Measurements from ENCODE around the gene MYO18A.
A peak's percentile ranks its signal among the peaks of the same experiment; 100 is the strongest.
"Not testable (repeated sequence)": the region's sequence is repeated elsewhere in the genome, so short reads cannot be mapped to it uniquely, and the experiment has no call there.

The MYO18A gene

GRCh38 chr17:29180034-29180787 is at the start of gene MYO18A:
Gene MYO18A (minus strand): TSS chr17:29180398. CDS start chr17:29166940, 13,458 bp downstream.
- peak; percentile 91 for DNase-seq (ENCODE audit: low spot score)

GRCh38 chr17:29225396-29225795 is 45.2 kb upstream of the MYO18A start:
- no peak for DNase-seq (ENCODE audit: low spot score)

GRCh38 chr17:29221338-29221737 is 41.1 kb upstream of the MYO18A start:
- not testable (repeated sequence) for DNase-seq (ENCODE audit: low spot score)

- peak; percentile 87 for DNase-seq (ENCODE audit: low spot score)
These were observed 39.3 kb upstream of the MYO18A start for GRCh38 chr17:29219378-29220047.

GRCh38 chr17:29216856-29217255 is 36.7 kb upstream of the MYO18A start:
- no peak for DNase-seq (ENCODE audit: low spot score)

- DNase-seq (ENCODE audit: low spot score): no peak
These were observed 36.0 kb upstream of the MYO18A start for GRCh38 chr17:29216181-29216580.

- no peak for DNase-seq (ENCODE audit: low spot score)
These were observed 35.5 kb upstream of the MYO18A start for GRCh38 chr17:29215717-29216116.

GRCh38 chr17:29215174-29215573 is 35.0 kb upstream of the MYO18A start:
- no peak for DNase-seq (ENCODE audit: low spot score)

GRCh38 chr17:29214215-29215146 is 34.3 kb upstream of the MYO18A start:
- DNase-seq (ENCODE audit: low spot score): no peak

- DNase-seq (ENCODE audit: low spot score): no peak
These were observed 32.5 kb upstream of the MYO18A start for GRCh38 chr17:29212681-29213121.

- no peak for DNase-seq (ENCODE audit: low spot score)
These were observed 32.0 kb upstream of the MYO18A start for GRCh38 chr17:29212094-29212631.

- no peak for DNase-seq (ENCODE audit: low spot score)
These were observed 30.7 kb upstream of the MYO18A start for GRCh38 chr17:29210879-29211278.

- DNase-seq (ENCODE audit: low spot score): no peak
These were observed 28.9 kb upstream of the MYO18A start for GRCh38 chr17:29209073-29209472.

GRCh38 chr17:29207975-29208374 is 27.8 kb upstream of the MYO18A start:
- DNase-seq (ENCODE audit: low spot score): no peak

- DNase-seq (ENCODE audit: low spot score): no peak
These were observed 24.8 kb upstream of the MYO18A start for GRCh38 chr17:29205047-29205446.

- not testable (repeated sequence) for DNase-seq (ENCODE audit: low spot score)
These were observed 24.0 kb upstream of the MYO18A start for GRCh38 chr17:29204068-29204804.

GRCh38 chr17:29197516-29198272 is 17.5 kb upstream of the MYO18A start:
- DNase-seq (ENCODE audit: low spot score): no peak

GRCh38 chr17:29196769-29197515 is 16.7 kb upstream of the MYO18A start:
- no peak for DNase-seq (ENCODE audit: low spot score)

- DNase-seq (ENCODE audit: low spot score): no peak
These were observed 15.4 kb upstream of the MYO18A start for GRCh38 chr17:29195465-29196081.
